SK-MEL-5 (cell line): Measurements from ENCODE around the gene TNPO3. TPM values are rescaled to one million over a fixed set of nuclear protein-coding genes. Genes with fewer than 3 reads are reported as not detected.

Experiments
- DNase-seq: peaks from one replicate; pipeline ENCODE4 v3.0.0-alpha.2; 2016; ENCODE audit warnings: low read depth, low spot score
- in situ Hi-C: cut with HindIII; loops from 2 replicates; pipeline ENCODE4 v1.10.0; 2016; ENCODE audit warnings: low sequenced_read_pairs, high pct_unique_total_duplicates, low pct_unique_long_range_greater_than_20kb
- polyA plus RNA-seq, 2 experiments: library from polyadenylated mRNA; depleted of rRNA; stranded (reverse); fragments of >200 nt; gene quantifications; 2 replicates each; pipeline ENCODE4 v1.2.3, GENCODE V29; 2015
- total RNA-seq: library from RNA; depleted of rRNA; stranded (reverse); fragments of >200 nt; shearing (Covaris generic); gene quantifications from 2 replicates; pipeline ENCODE4 v1.2.3, GENCODE V29; 2014; rRNA removed

The TNPO3 gene
- 77.4 and 79.9 TPM in 2 replicates for total RNA-seq
- polyA plus RNA-seq (2015; cell fraction: cytosol; rRNA removed), result 64.0 and 75.1 TPM in 2 replicates
- polyA plus RNA-seq (2015; cell fraction: nucleus; rRNA removed), result 38.6 and 45.4 TPM in 2 replicates

GRCh38 chr7:129054438-129055293 lies at the start of gene TNPO3:
TSS of gene TNPO3 (minus strand) at chr7:129055111. CDS start at chr7:129054770, 341 bp downstream.
- in situ Hi-C loops, result no loop called here
- peak; percentile 96 for DNase-seq

GRCh38 chr7:129103561-129104324 lies 48.8 kb upstream of the TNPO3 start:
- in situ Hi-C loops, result no loop called here

GRCh38 chr7:129101746-129102145 lies 46.8 kb upstream of the TNPO3 start:
- DNase-seq, result no peak
- in situ Hi-C loops, result no loop called here

More at GRCh38 chr7:129103561-129104324, 48.8 kb upstream of the TNPO3 start:
- no peak for DNase-seq

- in situ Hi-C loops, result no loop called here
- DNase-seq, result no peak
Measured at GRCh38 chr7:129100827-129101166, 45.9 kb upstream of the TNPO3 start.

GRCh38 chr7:129098409-129099084 lies 43.6 kb upstream of the TNPO3 start:
- no peak for DNase-seq
- in situ Hi-C loops, result no loop called here

- no peak for DNase-seq
- in situ Hi-C loops, result no loop called here
Measured at GRCh38 chr7:129095258-129095657, 40.3 kb upstream of the TNPO3 start.

- in situ Hi-C loops, result no loop called here
Measured at GRCh38 chr7:129094501-129094900, 39.6 kb upstream of the TNPO3 start.

GRCh38 chr7:129093867-129094456 lies 39.1 kb upstream of the TNPO3 start:
- DNase-seq, result no peak
- in situ Hi-C loops, result no loop called here

More at GRCh38 chr7:129094501-129094900, 39.6 kb upstream of the TNPO3 start:
- DNase-seq, result no peak

GRCh38 chr7:129091484-129092002 lies 36.6 kb upstream of the TNPO3 start:
- peak; percentile 87 for DNase-seq
- in situ Hi-C loops, result no loop called here

- DNase-seq, result no peak
- in situ Hi-C loops, result no loop called here
Measured at GRCh38 chr7:129090300-129090907, 35.5 kb upstream of the TNPO3 start.

- in situ Hi-C loops, result no loop called here
- DNase-seq, result no peak
Measured at GRCh38 chr7:129089521-129090212, 34.8 kb upstream of the TNPO3 start.

- no peak for DNase-seq
- in situ Hi-C loops, result no loop called here
Measured at GRCh38 chr7:129084801-129085551, 30.1 kb upstream of the TNPO3 start.

- no peak for DNase-seq
- in situ Hi-C loops, result no loop called here
Measured at GRCh38 chr7:129083525-129083924, 28.6 kb upstream of the TNPO3 start.

- in situ Hi-C loops, result no loop called here
- no peak for DNase-seq
Measured at GRCh38 chr7:129078455-129078854, 23.5 kb upstream of the TNPO3 start.

- no peak for DNase-seq
- in situ Hi-C loops, result no loop called here
Measured at GRCh38 chr7:129076886-129077285, 22.0 kb upstream of the TNPO3 start.

- no peak for DNase-seq
- in situ Hi-C loops, result no loop called here
Measured at GRCh38 chr7:129074994-129075393, 20.1 kb upstream of the TNPO3 start.
